Spleen (tissue), 13 donors: ENCODE measurements around the gene ALAD. TPM values are rescaled to one million over a fixed set of nuclear protein-coding genes. Genes with fewer than 3 reads are reported as not detected.
"Not testable (repeated sequence)": the region's sequence is repeated elsewhere in the genome, so short reads cannot be mapped to it uniquely, and the experiment has no call there.

ENCODE experiments used
- DNase-seq: peaks from one replicate; pipeline ENCODE4 v3.0.0-alpha.2; 2020
- H3K27ac ChIP-seq, 8 donors: fragments of 200-600 bp; sonication (generic) in 7 of 8; 1 replicate in 4 of 8; 2 replicates in 4 of 8; pipeline versions ENCODE4 v1.5.0 to v1.8.0; 2016 to 2021; ENCODE audit warnings: inconsistent platforms in 4 of 8, mild to moderate bottlenecking in 4 of 8, moderate library complexity in 1 of 8
- H3K27me3 ChIP-seq, 7 donors: fragments of 200-600 bp; sonication (generic) in 6 of 7; replicated peaks in 1 of 7; 1 replicate in 4 of 7; 2 replicates in 3 of 7; pipeline versions ENCODE4 v1.5.0 to v1.8.0; 2016 to 2021; ENCODE audit warnings: inconsistent platforms in 3 of 7, mild to moderate bottlenecking in 1 of 7
- H3K36me3 ChIP-seq, 6 donors: fragments of 200-600 bp; sonication (generic) in 5 of 6; 1 replicate in 4 of 6; 2 replicates in 2 of 6; pipeline versions ENCODE4 v1.5.0 to v1.8.0; 2016 to 2021; ENCODE audit warnings: inconsistent platforms in 2 of 6
- H3K4me1 ChIP-seq, 6 donors: fragments of 200-600 bp; sonication (generic) in 5 of 6; 1 replicate in 3 of 6; 2 replicates in 3 of 6; pipeline versions ENCODE4 v1.5.0 to v1.8.0; 2016 to 2021; ENCODE audit warnings: inconsistent platforms in 3 of 6
- H3K4me3 ChIP-seq, 8 donors: fragments of 200-600 bp; sonication (generic) in 7 of 8; 1 replicate in 4 of 8; 2 replicates in 4 of 8; pipeline versions ENCODE4 v1.5.0 to v1.8.0; 2016 to 2021; ENCODE audit warnings: inconsistent platforms in 4 of 8, mild to moderate bottlenecking in 4 of 8, moderate library complexity in 2 of 8
- H3K9me3 ChIP-seq, 8 donors: fragments of 200-600 bp; sonication (generic) in 7 of 8; 1 replicate in 4 of 8; 2 replicates in 4 of 8; pipeline versions ENCODE4 v1.5.0 to v1.8.0; 2016 to 2021; ENCODE audit warnings: inconsistent platforms in 4 of 8
- CTCF ChIP-seq, 11 experiments: fragments of 200-600 bp in 7 of 11; fragments of 450-650 bp in 4 of 11; sonication (generic) in 4 of 11; IDR thresholded peaks in 8 of 11; conservative IDR thresholded peaks in 3 of 11; 1 replicate in 7 of 11; 2 replicates in 4 of 11; pipeline versions ENCODE4 v1.4.0 to v1.8.0; 2016 to 2021; ENCODE audit warnings: antibody characterized with exemption in 11 of 11, inconsistent platforms in 4 of 11, mild to moderate bottlenecking in 1 of 11
- POLR2A ChIP-seq, 3 donors: fragments of 450-650 bp; IDR thresholded peaks; one replicate each; pipeline ENCODE4 v1.5.1; 2017; ENCODE audit warnings: antibody characterized with exemption in 3 of 3, mild to moderate bottlenecking in 1 of 3
- POLR2AphosphoS5 ChIP-seq, 3 donors: sonication (generic); formaldehyde crosslinking; IDR thresholded peaks; one replicate each; pipeline ENCODE4 v1.5.1; 2017; ENCODE audit warnings: antibody characterized with exemption in 3 of 3
- WGBS, 5 donors: extraction: QIAGEN DNeasy Blood & Tissue Kit in 3 of 5; methylation state at CpG; one replicate each; pipeline versions ENCODE4 v1.1.5 to v1.1.7; 2013 to 2018; 5-methylcytosine and 5-hydroxymethylcytosine counted together
- intact Hi-C: fragments of 100-400 bp; cut with DNase I; formaldehyde crosslinking; loops from one replicate; pipeline ENCODE4 v1.15.0; 2023; ENCODE audit warnings: low total_unique reads
- long read RNA-seq, 2 donors: transcript quantifications; one replicate each; lab custom pipeline, GENCODE V29; 2026
- polyA plus RNA-seq, 3 donors: library from polyadenylated mRNA; stranded (reverse); fragments of 200-250 nt; gene quantifications; one replicate each; pipeline ENCODE4 v1.2.1, GENCODE V29; 2013
- total RNA-seq, 7 donors: library from RNA; depleted of rRNA in 3 of 7; stranded (reverse); fragments of >200 nt in 3 of 7; fragmentation: NEBNext Ultra II Directional in 4 of 7; extraction: Animal tissue kit (Norgen Biotek cat#: 25700) in 4 of 7; gene quantifications; one replicate each; pipeline versions ENCODE4 v1.1.0 to v1.2.1, GENCODE V29; 2016 to 2021
- donor health status: healthy with polysubstance abuse.
- donor health status: DM: no; HTN: no; CAD: no; lungs with moderate emphysema.
- donor health status: DM: no; HTN: no; CAD: no.
- donor health status: Bipolar disorder and iron deficiency.
- donor health status: healthy.
- donor health status: DM: no; HTN: no; CAD: no.
- donor health status: DM: yes; HTN: yes; CAD: no.

The ALAD gene
- total RNA-seq, result 10 to 100 TPM; 19.3 to 31.1 (median 29.5) TPM
- polyA plus RNA-seq, result 10 to 100 TPM; 14.4 to 21.7 (median 15.9) TPM
- long read RNA-seq, donor 1, partial matches to known transcripts, result 0 of 5 reads
- long read RNA-seq, donor 1, other reads (novel, unspliced or antisense), result 0 of 5 reads
- long read RNA-seq, donor 2, transcript ALAD-201 (12 exons, 3,173 nt), result major isoform, 8 of 14 reads
- long read RNA-seq, donor 2, partial matches to known transcripts, result 5 of 14 reads
- long read RNA-seq, donor 2, other reads (novel, unspliced or antisense), result 0 of 14 reads

GRCh38 chr9:113401027-113401792 is at the start of gene ALAD:
ALAD (minus strand) TSS chr9:113401284; CDS start chr9:113393559, 7,725 bp downstream.
- Histone ChIP-seq H3K4me3 (peak within 1 kb of the TSS; percentile 82 to 97 (median 87)), H3K9me3 (no peaks in the 10 kb centered on the region), H3K4me1 (peaks cover 0 to 65% (median 21%) of the 10 kb centered on the region in 6 donors), H3K27me3 (no peaks in the 10 kb centered on the region), H3K27ac (peak within 1 kb of the TSS; percentile 72 to 87 (median 78)), H3K36me3 (peaks cover 0 to 12% (median 0%) of the 10 kb centered on the region in 6 donors)
- TF ChIP-seq POLR2AphosphoS5 (IDR thresholded peaks at IDR 0.05) (peak; percentile 86 to 91 (median 89)), POLR2A (IDR thresholded peaks at IDR 0.05) (no peak), CTCF (IDR thresholded peaks at IDR 0.05 in 8 of 11, conservative IDR thresholded peaks at IDR 0.05 in 3 of 11) (peak; percentile 97 to 100 (median 100))
- DNase-seq, result peak; percentile 100
- WGBS, 5 donors, result 3 to 4% (median 3%) methylated on average over 27 to 50 of the region's 50 CpGs
- intact Hi-C loops, result no loop called here

- no peak overlapping the region for H3K4me3 ChIP-seq
- TF ChIP-seq POLR2AphosphoS5 (IDR thresholded peaks at IDR 0.05) (no peak), POLR2A (IDR thresholded peaks at IDR 0.05) (no peak), CTCF (IDR thresholded peaks at IDR 0.05 in 8 of 11, conservative IDR thresholded peaks at IDR 0.05 in 3 of 11) (no peak)
- H3K27ac ChIP-seq, result no peak overlapping the region
- H3K27me3 ChIP-seq, result no peaks in the 10 kb centered on the region
- H3K4me1 ChIP-seq, result peaks cover 0 to 21% (median 9%) of the 10 kb centered on the region in 6 donors
- DNase-seq, result no peak
- no peaks in the 10 kb centered on the region for H3K36me3 ChIP-seq
- intact Hi-C loops, result loop anchor here (5.0 kb wide), 1 partner anchor 143 kb away; no protein-coding TSS in a partner anchor
- H3K9me3 ChIP-seq, result no peaks in the 10 kb centered on the region
- WGBS, 5 donors, result 48 to 64% (median 56%) methylated on average over 2 of the region's 2 CpGs
Measured at GRCh38 chr9:113449376-113449775, 48.3 kb upstream of the ALAD start.

DNA sequence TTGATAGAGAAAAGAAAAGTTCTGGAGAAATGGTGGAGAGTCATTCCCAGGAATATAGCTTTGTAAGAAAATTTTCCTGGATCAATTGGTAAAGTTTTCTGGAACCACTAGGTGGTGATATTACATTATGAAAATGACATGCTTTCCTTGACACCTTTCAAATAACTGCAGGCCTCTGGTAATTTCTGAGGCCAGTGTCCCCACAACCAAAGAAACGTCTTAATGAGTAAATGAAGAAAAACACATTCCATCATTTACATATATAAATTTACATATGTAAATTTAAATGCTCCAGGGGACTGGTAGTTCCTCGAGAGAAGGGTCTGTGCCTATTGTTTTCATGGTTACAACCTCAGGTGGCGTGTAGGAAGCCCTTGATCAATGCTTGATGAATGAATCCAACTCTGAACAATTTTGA is 45.2 kb upstream of the ALAD start:
- H3K27ac ChIP-seq, result peak overlapping the region in 2 of 8 donors; percentile 13 to 15
- intact Hi-C loops, result loop anchor here (2.0 to 5.0 kb wide), 2 partner anchors 146 to 212 kb away; no protein-coding TSS in a partner anchor
- no peak overlapping the region for H3K4me3 ChIP-seq
- peaks cover 0 to 14% (median 6%) of the 10 kb centered on the region in 6 donors for H3K4me1 ChIP-seq
- H3K9me3 ChIP-seq, result no peaks in the 10 kb centered on the region
- no peak for DNase-seq
- TF ChIP-seq CTCF (IDR thresholded peaks at IDR 0.05 in 8 of 11, conservative IDR thresholded peaks at IDR 0.05 in 3 of 11), result peak; percentile 30 to 75 (median 68)
- TF ChIP-seq POLR2A (IDR thresholded peaks at IDR 0.05), result no peak
- H3K27me3 ChIP-seq, result no peaks in the 10 kb centered on the region
- 50 to 60% (median 56%) methylated on average over 3 of the region's 3 CpGs for WGBS, 5 donors
- no peaks in the 10 kb centered on the region for H3K36me3 ChIP-seq

DNA sequence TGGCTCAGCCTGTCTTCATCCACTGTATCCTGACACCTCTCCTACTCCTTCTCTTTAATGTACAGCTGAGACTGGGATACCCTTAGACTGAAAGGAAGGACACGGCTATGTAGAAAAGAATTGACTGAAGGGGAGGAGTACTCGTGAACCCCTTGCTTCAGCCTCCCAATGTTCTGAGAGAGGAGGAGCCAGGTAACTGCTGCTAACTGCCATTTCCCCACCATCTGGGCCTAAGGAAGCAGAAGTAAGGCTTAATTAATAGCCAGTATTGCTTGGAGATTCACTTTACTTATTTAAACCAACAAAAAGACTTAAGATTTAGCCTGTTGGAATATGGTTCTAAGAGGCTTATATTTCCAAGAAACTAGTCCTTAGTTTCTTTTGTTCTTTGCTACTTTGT is 43.7 kb upstream of the ALAD start:
- no peaks in the 10 kb centered on the region for H3K27me3 ChIP-seq
- DNase-seq, result no peak
- TF ChIP-seq POLR2A (IDR thresholded peaks at IDR 0.05) (no peak), CTCF (IDR thresholded peaks at IDR 0.05 in 8 of 11, conservative IDR thresholded peaks at IDR 0.05 in 3 of 11) (no peak), POLR2AphosphoS5 (IDR thresholded peaks at IDR 0.05) (no peak)
- H3K4me1 ChIP-seq, result peaks cover 0 to 14% (median 6%) of the 10 kb centered on the region in 6 donors
- WGBS, 5 donors, result 42 to 76% (median 54%) methylated on average over 2 of the region's 2 CpGs
- H3K4me3 ChIP-seq, result no peak overlapping the region
- no peak overlapping the region for H3K27ac ChIP-seq
- intact Hi-C loops, result loop anchor here (5.0 kb wide), 1 partner anchor 148 kb away; no protein-coding TSS in a partner anchor
- H3K9me3 ChIP-seq, result no peaks in the 10 kb centered on the region
- H3K36me3 ChIP-seq, result no peaks in the 10 kb centered on the region

GRCh38 chr9:113437716-113438115 is 36.6 kb upstream of the ALAD start:
- WGBS, 5 donors, result 89 to 100% (median 94%) methylated on average over 1 of the region's 1 CpG
- H3K4me3 ChIP-seq, H3K27me3 ChIP-seq, H3K4me1 ChIP-seq, H3K9me3 ChIP-seq, H3K36me3 ChIP-seq, intact Hi-C loops, H3K27ac ChIP-seq, DNase-seq: not testable (repeated sequence)
